Caco-2 (cell line): Measurements from ENCODE around the gene ACER2. TPM values are rescaled to one million over a fixed set of nuclear protein-coding genes. Genes with fewer than 3 reads are reported as not detected.
"Not testable (repeated sequence)": the region's sequence is repeated elsewhere in the genome, so short reads cannot be mapped to it uniquely, and the experiment has no call there.

Source experiments
- BruUV-seq: library from RNA; stranded (reverse); fragments of 400-500 nt; replicated peaks from 2 replicates; lab custom pipeline; 2021; lab: Mats Ljungman, UMichigan
- CTCF ChIA-PET: fragments of 300-600 bp; sonication (Branson Sonifier 250); formaldehyde crosslinking; loops from one replicate; lab custom pipeline; 2022; ENCODE audit warnings: antibody characterized with exemption; lab: Charles Lee
- POLR2A ChIA-PET: fragments of 300-600 bp; sonication (Branson Sonifier 250); formaldehyde crosslinking; loops from one replicate; lab custom pipeline; 2022; ENCODE audit warnings: antibody characterized with exemption; lab: Charles Lee
- DNase-seq, 2 experiments: peaks; one replicate each; pipeline versions ENCODE4 v3.0.0 to v3.0.0-alpha.2; 2020 to 2022
- H3K27me3 ChIP-seq: replicated peaks from 2 replicates; pipeline ENCODE4 v1.6.0; 2011; ENCODE audit warnings: low read length; ENCODE audit not compliant: control insufficient read depth, insufficient read depth
- H3K36me3 ChIP-seq: 2 replicates; pipeline ENCODE4 v1.5.1; 2011; ENCODE audit warnings: low read length; ENCODE audit not compliant: control insufficient read depth, insufficient read depth
- H3K4me1 ChIP-seq: fragments of 250-450 bp; sonication (Bioruptor Pico); 2 replicates; pipeline ENCODE4 v1.5.1; 2020; ENCODE audit warnings: mild to moderate bottlenecking
- H3K4me3 ChIP-seq: 2 replicates; pipeline ENCODE4 v1.5.1; 2011; ENCODE audit warnings: low read depth, mild to moderate bottlenecking, control low read depth, low read length
- H3K9me3 ChIP-seq: fragments of 250-450 bp; sonication (Bioruptor Pico); 2 replicates; pipeline ENCODE4 v1.5.1; 2020; ENCODE audit warnings: mild to moderate bottlenecking, moderate library complexity
- H3K27ac Mint-ChIP-seq: one replicate; pipeline ENCODE4 v1.8.0; 2022; ENCODE audit warnings: mixed read lengths; ENCODE audit not compliant: unreplicated experiment
- H3K27me3 Mint-ChIP-seq: one replicate; pipeline ENCODE4 v1.8.0; 2022; ENCODE audit warnings: mixed read lengths; ENCODE audit not compliant: insufficient read depth, unreplicated experiment
- H3K36me3 Mint-ChIP-seq: one replicate; pipeline ENCODE4 v1.8.0; 2022; ENCODE audit warnings: mild to moderate bottlenecking, mixed read lengths; ENCODE audit not compliant: insufficient read depth, unreplicated experiment
- H3K4me1 Mint-ChIP-seq: one replicate; pipeline ENCODE4 v1.8.0; 2022; ENCODE audit warnings: low read depth, mixed read lengths; ENCODE audit not compliant: unreplicated experiment
- H3K4me3 Mint-ChIP-seq: one replicate; pipeline ENCODE4 v1.8.0; 2022; ENCODE audit warnings: mild to moderate bottlenecking, moderate library complexity, mixed read lengths; ENCODE audit not compliant: unreplicated experiment
- H3K9me3 Mint-ChIP-seq: one replicate; pipeline ENCODE4 v1.8.0; 2022; ENCODE audit warnings: mixed read lengths; ENCODE audit not compliant: unreplicated experiment
- CTCF ChIP-seq, 2 experiments: fragments of 200-600 bp in 1 of 2; IDR thresholded peaks; 1 replicate in 1 of 2; 2 replicates in 1 of 2; pipeline versions ENCODE4 v1.5.1 to v1.8.0; 2011 to 2022; ENCODE audit warnings: antibody characterized with exemption in 1 of 2, control low read depth in 1 of 2, inconsistent platforms in 1 of 2, low read depth in 1 of 2, low read length in 1 of 2, mild to moderate bottlenecking in 1 of 2, moderate library complexity in 1 of 2; ENCODE audit not compliant: insufficient read depth in 1 of 2, severe bottlenecking in 1 of 2, unreplicated experiment in 1 of 2
- intact Hi-C: fragments of 100-400 bp; cut with micrococcal nuclease; formaldehyde crosslinking; loops from one replicate; pipeline ENCODE4 v1.10.0; 2022; ENCODE audit not compliant: unreplicated experiment
- total RNA-seq: library from RNA; stranded (reverse); gene quantifications from 2 replicates; pipeline ENCODE4 v1.2.3, GENCODE V29; 2022

ACER2 gene
- total RNA-seq, 1 experiment from 2014 or later: 2.4 TPM

- H3K27me3 Mint-ChIP-seq: no peaks in the 10 kb centered on the region
- H3K4me1 Mint-ChIP-seq: peaks cover 5% of the 10 kb centered on the region
- H3K27ac Mint-ChIP-seq: no peak overlapping the region
- H3K4me3 ChIP-seq: no peak overlapping the region
- no peak for TF ChIP-seq CTCF (IDR thresholded peaks at IDR 0.05; ENCODE audit: insufficient read depth in 1 of 2, low read depth in 1 of 2, low read length in 1 of 2, severe bottlenecking in 1 of 2, unreplicated experiment in 1 of 2)
- no peaks in the 10 kb centered on the region for H3K27me3 ChIP-seq
- intact Hi-C loops: no loop called here
- no peaks in the 10 kb centered on the region for H3K36me3 ChIP-seq
- ChIA-PET CTCF (interaction anchor here (0.6 kb wide), 1 partner anchor 67 kb away, joined by 3 read pairs; no protein-coding TSS in a partner anchor), POLR2A (no interaction called here)
- H3K4me1 ChIP-seq: no peaks in the 10 kb centered on the region
- no peak for DNase-seq
- peaks cover 4% of the 10 kb centered on the region for H3K9me3 Mint-ChIP-seq
- H3K4me3 Mint-ChIP-seq: no peak overlapping the region
- H3K36me3 Mint-ChIP-seq: no peaks in the 10 kb centered on the region
- H3K9me3 ChIP-seq: 0 out of 2 replicates have a peak, but pooled peaks cover 6% of the 10 kb centered on the region
- BruUV-seq: no TSS peak
Measured at GRCh38 chr9:19397845-19398244, 11.0 kb upstream of the ACER2 start.

GRCh38 chr9:19403231-19403630 is 5.6 kb upstream of the ACER2 start:
- H3K36me3 ChIP-seq, H3K27ac Mint-ChIP-seq, POLR2A ChIA-PET, CTCF ChIA-PET, H3K4me3 Mint-ChIP-seq, H3K9me3 Mint-ChIP-seq, H3K36me3 Mint-ChIP-seq, H3K4me1 Mint-ChIP-seq, H3K4me3 ChIP-seq, H3K27me3 Mint-ChIP-seq, DNase-seq, intact Hi-C loops, H3K9me3 ChIP-seq, H3K27me3 ChIP-seq, BruUV-seq: not testable (repeated sequence)
- peaks cover 15% of the 10 kb centered on the region; the same call in 1 of the 2 replicates for H3K4me1 ChIP-seq

- intact Hi-C loops: loop anchor here (5.0 kb wide), 1 partner anchor 32 kb away; no protein-coding TSS in a partner anchor
- H3K36me3 Mint-ChIP-seq: no peaks in the 10 kb centered on the region
- no peak overlapping the region for H3K4me3 ChIP-seq
Measured at GRCh38 chr9:19404283-19405075, 4.3 kb upstream of the ACER2 start.

More at GRCh38 chr9:19404283-19405075, 4.3 kb upstream of the ACER2 start:
- Mint-ChIP-seq H3K4me1 (no peaks in the 10 kb centered on the region), H3K27me3 (no peaks in the 10 kb centered on the region), H3K9me3 (peaks cover 10% of the 10 kb centered on the region), H3K27ac (no peak overlapping the region), H3K4me3 (no peak overlapping the region)
- TF ChIP-seq CTCF (IDR thresholded peaks at IDR 0.05; ENCODE audit: insufficient read depth in 1 of 2, low read depth in 1 of 2, low read length in 1 of 2, severe bottlenecking in 1 of 2, unreplicated experiment in 1 of 2): no peak
- Histone ChIP-seq H3K36me3 (no peaks in the 10 kb centered on the region), H3K27me3 (no peaks in the 10 kb centered on the region), H3K9me3 (peaks cover 9% of the 10 kb centered on the region), H3K4me1 (peaks cover 15% of the 10 kb centered on the region; the same call in 1 of the 2 replicates)
- POLR2A ChIA-PET: no interaction called here
- CTCF ChIA-PET: no interaction called here
- peak in 1 of 2 experiments; percentile 42 for DNase-seq
- BruUV-seq: no TSS peak
